Uterus (tissue), 2 donors: ENCODE measurements around the gene FER.

Source experiments
- CTCF ChIP-seq, 4 experiments: fragments of 200-600 bp in 2 of 4; fragments of 450-650 bp in 2 of 4; sonication (generic) in 2 of 4; IDR thresholded peaks; one replicate each; pipeline ENCODE4 v1.5.1; 2016 to 2019; ENCODE audit warnings: antibody characterized with exemption in 4 of 4, mild to moderate bottlenecking in 2 of 4, moderate library complexity in 1 of 4
- POLR2A ChIP-seq, 2 donors: fragments of 450-650 bp; IDR thresholded peaks; one replicate each; pipeline ENCODE4 v1.6.1; 2016; ENCODE audit warnings: antibody characterized with exemption in 2 of 2, mild to moderate bottlenecking in 1 of 2, moderate library complexity in 1 of 2

DNA sequence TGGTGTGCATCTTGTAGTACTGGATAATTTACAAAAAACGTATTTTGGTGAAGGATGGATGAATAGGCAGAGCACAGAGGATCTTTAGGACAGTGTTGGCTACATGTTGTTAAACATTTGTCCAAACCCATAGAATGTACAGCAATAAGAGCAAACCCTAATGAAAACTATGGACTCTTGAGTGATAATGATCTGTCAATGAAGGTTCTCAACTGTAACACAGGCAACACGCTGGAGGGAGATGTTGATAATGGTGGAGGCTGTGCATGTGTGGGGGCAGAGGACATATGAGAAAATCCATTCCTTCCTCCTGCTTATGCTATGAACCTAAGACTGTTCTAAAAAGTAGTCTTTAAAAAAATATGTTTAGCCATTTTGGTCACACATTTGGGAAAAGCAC, 194.0 kb downstream of the FER start:
- TF ChIP-seq CTCF (IDR thresholded peaks at IDR 0.05) = no peak
- TF ChIP-seq POLR2A (IDR thresholded peaks at IDR 0.05) = no peak
